Neuronal stem cell (in vitro differentiated cells): ENCODE data around the gene CUX1.

ENCODE experiments used
- DNase-seq: peaks from one replicate; pipeline ENCODE4 v3.0.0-alpha.2; 2013; ENCODE audit warnings: low spot score
- H2AFZ ChIP-seq: one replicate; pipeline ENCODE4 v1.6.1; 2013; ENCODE audit warnings: mild to moderate bottlenecking, low read length, inconsistent platforms
- H2AK5ac ChIP-seq: 2 replicates; pipeline ENCODE4 v1.6.1; 2013; ENCODE audit warnings: low read depth, mild to moderate bottlenecking, inconsistent platforms, low read length, moderate library complexity, mixed read lengths
- H2BK120ac ChIP-seq: 2 replicates; pipeline ENCODE4 v1.6.1; 2013; ENCODE audit warnings: low read depth, mild to moderate bottlenecking, inconsistent platforms, low read length, moderate library complexity, mixed read lengths
- H2BK12ac ChIP-seq: one replicate; pipeline ENCODE4 v1.6.1; 2013; ENCODE audit warnings: low read length, inconsistent platforms
- H2BK15ac ChIP-seq: 2 replicates; pipeline ENCODE4 v1.6.1; 2013; ENCODE audit warnings: mild to moderate bottlenecking, low read length, inconsistent platforms, mixed read lengths
- H2BK5ac ChIP-seq: one replicate; pipeline ENCODE4 v1.6.1; 2013; ENCODE audit warnings: inconsistent platforms, mild to moderate bottlenecking, low read length, moderate library complexity
- H3K14ac ChIP-seq: one replicate; pipeline ENCODE4 v1.6.1; 2013; ENCODE audit warnings: low read length, inconsistent platforms
- H3K18ac ChIP-seq: 2 replicates; pipeline ENCODE4 v1.6.1; 2013; ENCODE audit warnings: low read length, inconsistent platforms
- H3K23ac ChIP-seq: 2 replicates; pipeline ENCODE4 v1.6.1; 2013; ENCODE audit warnings: low read depth, mild to moderate bottlenecking, mixed read lengths, low read length, inconsistent platforms; ENCODE audit not compliant: poor library complexity
- H3K27ac ChIP-seq: replicated peaks from 3 replicates; pipeline ENCODE4 v1.5.1; 2013; ENCODE audit warnings: low read length, inconsistent platforms
- H3K27me3 ChIP-seq, 3 experiments: 2 replicates each; pipeline ENCODE4 v1.6.1; 2013; ENCODE audit warnings: low read length in 3 of 3, mild to moderate bottlenecking in 2 of 3, inconsistent platforms in 1 of 3, low read depth in 1 of 3, mixed read lengths in 1 of 3, moderate library complexity in 1 of 3; ENCODE audit not compliant: control insufficient read depth in 3 of 3, insufficient read depth in 3 of 3
- H3K36me3 ChIP-seq, 2 donors: replicated peaks in 1 of 2; 2 replicates each; pipeline ENCODE4 v1.6.1; 2013; ENCODE audit warnings: low read length in 2 of 2; ENCODE audit not compliant: control insufficient read depth in 2 of 2, insufficient read depth in 2 of 2
- H3K4ac ChIP-seq: 2 replicates; pipeline ENCODE4 v1.6.1; 2013; ENCODE audit warnings: inconsistent platforms, mild to moderate bottlenecking, low read length, moderate library complexity
- H3K4me1 ChIP-seq, 2 donors: 1 replicate in 1 of 2; 2 replicates in 1 of 2; pipeline ENCODE4 v1.6.1; 2013; ENCODE audit warnings: low read length in 2 of 2, low read depth in 1 of 2; ENCODE audit not compliant: control insufficient read depth in 2 of 2, insufficient read depth in 1 of 2
- H3K4me2 ChIP-seq: one replicate; pipeline ENCODE4 v1.6.1; 2013; ENCODE audit warnings: mild to moderate bottlenecking, low read length, inconsistent platforms; ENCODE audit not compliant: insufficient read depth, poor library complexity, severe bottlenecking
- H3K4me3 ChIP-seq, 2 donors: 2 replicates each; pipeline ENCODE4 v1.5.1; 2013; ENCODE audit warnings: low read length in 2 of 2, mild to moderate bottlenecking in 2 of 2, inconsistent platforms in 1 of 2, moderate library complexity in 1 of 2
- H3K79me1 ChIP-seq: one replicate; pipeline ENCODE4 v1.6.1; 2013; ENCODE audit warnings: low read depth, mild to moderate bottlenecking, inconsistent platforms, low read length, moderate library complexity
- H3K9ac ChIP-seq: one replicate; pipeline ENCODE4 v1.6.1; 2013; ENCODE audit warnings: mild to moderate bottlenecking, low read depth, low read length, inconsistent platforms; ENCODE audit not compliant: poor library complexity
- H3K9me3 ChIP-seq, 2 donors: replicated peaks in 1 of 2; 2 replicates each; pipeline versions ENCODE3 to v1.6.1; 2013; ENCODE audit warnings: low read length in 2 of 2, mild to moderate bottlenecking in 2 of 2, inconsistent platforms in 1 of 2, low read depth in 1 of 2, mixed read lengths in 1 of 2, moderate library complexity in 1 of 2; ENCODE audit not compliant: control insufficient read depth in 2 of 2, insufficient read depth in 1 of 2
- H4K8ac ChIP-seq: one replicate; pipeline ENCODE4 v1.6.1; 2013; ENCODE audit warnings: low read depth, mild to moderate bottlenecking, inconsistent platforms, low read length, moderate library complexity
- H4K91ac ChIP-seq: one replicate; pipeline ENCODE4 v1.6.1; 2013; ENCODE audit warnings: low read length, low read depth, mild to moderate bottlenecking, inconsistent platforms; ENCODE audit not compliant: poor library complexity
- WGBS, 2 donors: extraction: QIAGEN DNeasy Blood & Tissue Kit; methylation state at CpG; one replicate each; pipeline ENCODE4 v1.1.7; 2013; ENCODE audit warnings: missing lambda C conversion rate in 2 of 2, mixed read lengths in 1 of 2; ENCODE audit not compliant: insufficient read length in 2 of 2, insufficient replicate concordance in 1 of 2; ENCODE audit errors: extremely low coverage in 2 of 2; 5-methylcytosine and 5-hydroxymethylcytosine counted together

CUX1 gene

GRCh38 chr7:102282465-102283362 is 465.3 kb downstream of the CUX1 start:
- Histone ChIP-seq H2AFZ (no peak overlapping the region), H3K4me3 (no peak overlapping the region), H3K79me1 (peaks cover 9% of the 10 kb centered on the region), H3K9me3 (no peaks in the 10 kb centered on the region), H2BK15ac (no peak overlapping the region), H3K14ac (no peak overlapping the region), H3K4me2 (no peak overlapping the region), H4K91ac (no peak overlapping the region), H3K27me3 (no peaks in the 10 kb centered on the region), H3K9ac (no peak overlapping the region), H2AK5ac (peak overlapping the region; percentile 37), H3K4ac (no peak overlapping the region), H3K18ac (no peak overlapping the region), H3K36me3 (no peaks in the 10 kb centered on the region), H3K4me1 (peaks cover 18 to 25% of the 10 kb centered on the region in 2 donors), H2BK12ac (no peak overlapping the region), H3K27ac (no peak overlapping the region), H4K8ac (no peak overlapping the region), H2BK120ac (no peak overlapping the region), H2BK5ac (peak overlapping the region; percentile 75), H3K23ac (no peak overlapping the region)
- no peak for DNase-seq
- WGBS, 2 donors = no CpG with 5 or more reads among the region's 32 CpGs

- Histone ChIP-seq H2AFZ (no peak overlapping the region), H2BK120ac (no peak overlapping the region), H3K4me2 (no peak overlapping the region), H3K9me3 (no peaks in the 10 kb centered on the region), H3K4me1 (peaks cover 25 to 31% of the 10 kb centered on the region in 2 donors), H3K4me3 (no peak overlapping the region), H3K14ac (no peak overlapping the region), H3K9ac (no peak overlapping the region), H4K8ac (no peak overlapping the region), H3K79me1 (peaks cover 9% of the 10 kb centered on the region), H2AK5ac (no peak overlapping the region), H4K91ac (no peak overlapping the region), H3K23ac (no peak overlapping the region), H3K27ac (no peak overlapping the region), H2BK5ac (no peak overlapping the region), H2BK15ac (no peak overlapping the region), H3K27me3 (no peaks in the 10 kb centered on the region), H3K4ac (no peak overlapping the region), H3K36me3 (no peaks in the 10 kb centered on the region), H3K18ac (no peak overlapping the region), H2BK12ac (no peak overlapping the region)
- DNase-seq = no peak
- WGBS, 2 donors = no CpG with 5 or more reads among the region's 10 CpGs
These were observed 466.2 kb downstream of the CUX1 start for GRCh38 chr7:102283477-102284189.

GRCh38 chr7:102284399-102284798 is 467.0 kb downstream of the CUX1 start:
- Histone ChIP-seq H3K36me3 (no peaks in the 10 kb centered on the region), H3K27ac (no peak overlapping the region), H4K8ac (no peak overlapping the region), H3K79me1 (peaks cover 9% of the 10 kb centered on the region), H3K27me3 (no peaks in the 10 kb centered on the region), H3K4me3 (no peak overlapping the region), H2BK15ac (no peak overlapping the region), H2AFZ (no peak overlapping the region), H3K4ac (no peak overlapping the region), H2BK120ac (no peak overlapping the region), H3K9me3 (no peaks in the 10 kb centered on the region), H3K4me2 (no peak overlapping the region), H2BK12ac (no peak overlapping the region), H3K18ac (no peak overlapping the region), H3K23ac (no peak overlapping the region), H3K9ac (no peak overlapping the region), H4K91ac (no peak overlapping the region), H3K4me1 (peaks cover 25 to 31% of the 10 kb centered on the region in 2 donors), H3K14ac (no peak overlapping the region), H2BK5ac (no peak overlapping the region), H2AK5ac (no peak overlapping the region)
- no peak for DNase-seq
- no CpG with 5 or more reads among the region's 12 CpGs for WGBS, 2 donors

- Histone ChIP-seq H3K9me3 (no peaks in the 10 kb centered on the region), H2BK15ac (peak overlapping the region; percentile 98), H3K4me2 (no peak overlapping the region), H2AK5ac (peak overlapping the region; percentile 96), H3K18ac (peak overlapping the region; percentile 19), H4K8ac (no peak overlapping the region), H4K91ac (no peak overlapping the region), H3K4me1 (peaks cover 21 to 26% of the 10 kb centered on the region in 2 donors), H3K4me3 (no peak overlapping the region), H2BK120ac (no peak overlapping the region), H3K27me3 (no peaks in the 10 kb centered on the region), H3K14ac (no peak overlapping the region), H3K23ac (peak overlapping the region; percentile 91), H2BK5ac (peak overlapping the region; percentile 19), H3K27ac (no peak overlapping the region), H3K79me1 (peaks cover 8% of the 10 kb centered on the region), H3K9ac (no peak overlapping the region), H3K4ac (no peak overlapping the region), H3K36me3 (no peaks in the 10 kb centered on the region), H2AFZ (no peak overlapping the region), H2BK12ac (no peak overlapping the region)
- WGBS, 2 donors = no CpG with 5 or more reads among the region's 19 CpGs
- DNase-seq = no peak
These were observed 467.6 kb downstream of the CUX1 start for GRCh38 chr7:102284891-102285539.
